ENCODE measurements around the gene RNF220. TPM values are rescaled to one million over a fixed set of nuclear protein-coding genes. Genes with fewer than 3 reads are reported as not detected.
A peak's percentile ranks its signal among the peaks of the same experiment; 100 is the strongest.
"Not testable (repeated sequence)": the region's sequence is repeated elsewhere in the genome, so short reads cannot be mapped to it uniquely, and the experiment has no call there.

Gene RNF220
- total and polyA plus RNA-seq, 2 experiments from 2014 or later: 77.2 to 117 TPM

GRCh38 chr1:44501047-44501890 is 96.2 kb downstream of the RNF220 start:
- no peak overlapping the region for H2AFZ ChIP-seq
- no peaks in the 10 kb centered on the region for H3K9me2 ChIP-seq (replicated peaks; ENCODE audit: insufficient read depth)
- H3K4me2 ChIP-seq: peak overlapping the region; percentile 63
- no peak for DNase-seq (ENCODE audit: low spot score)
- TF ChIP-seq, protein P1, sequence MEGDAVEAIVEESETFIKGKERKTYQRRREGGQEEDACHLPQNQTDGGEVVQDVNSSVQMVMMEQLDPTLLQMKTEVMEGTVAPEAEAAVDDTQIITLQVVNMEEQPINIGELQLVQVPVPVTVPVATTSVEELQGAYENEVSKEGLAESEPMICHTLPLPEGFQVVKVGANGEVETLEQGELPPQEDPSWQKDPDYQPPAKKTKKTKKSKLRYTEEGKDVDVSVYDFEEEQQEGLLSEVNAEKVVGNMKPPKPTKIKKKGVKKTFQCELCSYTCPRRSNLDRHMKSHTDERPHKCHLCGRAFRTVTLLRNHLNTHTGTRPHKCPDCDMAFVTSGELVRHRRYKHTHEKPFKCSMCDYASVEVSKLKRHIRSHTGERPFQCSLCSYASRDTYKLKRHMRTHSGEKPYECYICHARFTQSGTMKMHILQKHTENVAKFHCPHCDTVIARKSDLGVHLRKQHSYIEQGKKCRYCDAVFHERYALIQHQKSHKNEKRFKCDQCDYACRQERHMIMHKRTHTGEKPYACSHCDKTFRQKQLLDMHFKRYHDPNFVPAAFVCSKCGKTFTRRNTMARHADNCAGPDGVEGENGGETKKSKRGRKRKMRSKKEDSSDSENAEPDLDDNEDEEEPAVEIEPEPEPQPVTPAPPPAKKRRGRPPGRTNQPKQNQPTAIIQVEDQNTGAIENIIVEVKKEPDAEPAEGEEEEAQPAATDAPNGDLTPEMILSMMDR (IDR thresholded peaks at IDR 0.05; ENCODE audit: poor library complexity): no peak
- TF ChIP-seq EZH2phosphoT487 (IDR thresholded peaks at IDR 0.05; ENCODE audit: low read depth, severe bottlenecking, unreplicated experiment): no peak
- no peak for TF ChIP-seq EZH2 (IDR thresholded peaks at IDR 0.05; ENCODE audit: borderline replicate concordance)
- H3K36me3 ChIP-seq (replicated peaks; ENCODE audit: insufficient read depth, low read depth): no peaks in the 10 kb centered on the region
- no peaks in the 10 kb centered on the region for H4K20me1 ChIP-seq (ENCODE audit: insufficient read depth, poor library complexity, severe bottlenecking)
- H3K79me2 ChIP-seq: no peaks in the 10 kb centered on the region
- no peaks in the 10 kb centered on the region for H3K9me3 ChIP-seq (ENCODE audit: low read depth)
- peaks cover 34% of the 10 kb centered on the region for H3K27me3 ChIP-seq
- 27% methylated on average over 12 of the region's 13 CpGs for WGBS (ENCODE audit: low lambda C conversion rate, missing lambda C conversion rate)
- H3K27ac ChIP-seq: no peak overlapping the region
- no peak overlapping the region for H3K4me3 ChIP-seq
- peaks cover 6% of the 10 kb centered on the region for H3K4me1 ChIP-seq (ENCODE audit: insufficient read depth)

- H4K20me1 ChIP-seq (ENCODE audit: insufficient read depth, poor library complexity, severe bottlenecking); H3K4me2 ChIP-seq; H3K9me3 ChIP-seq (ENCODE audit: low read depth); H2AFZ ChIP-seq; H3K9me2 ChIP-seq (replicated peaks; ENCODE audit: insufficient read depth); H3K27ac ChIP-seq; H3K79me2 ChIP-seq; H3K4me1 ChIP-seq (ENCODE audit: insufficient read depth); H3K4me3 ChIP-seq; DNase-seq (ENCODE audit: low spot score); H3K36me3 ChIP-seq (replicated peaks; ENCODE audit: insufficient read depth, low read depth): not testable (repeated sequence)
- 95% methylated on average over 6 of the region's 6 CpGs for WGBS (ENCODE audit: low lambda C conversion rate, missing lambda C conversion rate)
- H3K27me3 ChIP-seq: peaks cover 35% of the 10 kb centered on the region
Observed at GRCh38 chr1:44502823-44503222, 97.8 kb downstream of the RNF220 start.

GRCh38 chr1:44503625-44504024 is 98.6 kb downstream of the RNF220 start:
- Histone ChIP-seq H2AFZ (no peak overlapping the region), H3K4me2 (no peak overlapping the region), H4K20me1 (ENCODE audit: insufficient read depth, poor library complexity, severe bottlenecking) (no peaks in the 10 kb centered on the region), H3K27ac (no peak overlapping the region), H3K27me3 (peaks cover 42% of the 10 kb centered on the region), H3K36me3 (replicated peaks; ENCODE audit: insufficient read depth, low read depth) (no peaks in the 10 kb centered on the region), H3K9me2 (replicated peaks; ENCODE audit: insufficient read depth) (no peaks in the 10 kb centered on the region), H3K9me3 (ENCODE audit: low read depth) (no peaks in the 10 kb centered on the region), H3K4me1 (ENCODE audit: insufficient read depth) (peaks cover 6% of the 10 kb centered on the region), H3K79me2 (no peaks in the 10 kb centered on the region), H3K4me3 (no peak overlapping the region)
- TF ChIP-seq EZH2 (IDR thresholded peaks at IDR 0.05; ENCODE audit: borderline replicate concordance): no peak
- no peak for TF ChIP-seq EZH2phosphoT487 (IDR thresholded peaks at IDR 0.05; ENCODE audit: low read depth, severe bottlenecking, unreplicated experiment)
- WGBS (ENCODE audit: low lambda C conversion rate, missing lambda C conversion rate): 89% methylated on average over 6 of the region's 6 CpGs
- DNase-seq (ENCODE audit: low spot score): no peak

DNA sequence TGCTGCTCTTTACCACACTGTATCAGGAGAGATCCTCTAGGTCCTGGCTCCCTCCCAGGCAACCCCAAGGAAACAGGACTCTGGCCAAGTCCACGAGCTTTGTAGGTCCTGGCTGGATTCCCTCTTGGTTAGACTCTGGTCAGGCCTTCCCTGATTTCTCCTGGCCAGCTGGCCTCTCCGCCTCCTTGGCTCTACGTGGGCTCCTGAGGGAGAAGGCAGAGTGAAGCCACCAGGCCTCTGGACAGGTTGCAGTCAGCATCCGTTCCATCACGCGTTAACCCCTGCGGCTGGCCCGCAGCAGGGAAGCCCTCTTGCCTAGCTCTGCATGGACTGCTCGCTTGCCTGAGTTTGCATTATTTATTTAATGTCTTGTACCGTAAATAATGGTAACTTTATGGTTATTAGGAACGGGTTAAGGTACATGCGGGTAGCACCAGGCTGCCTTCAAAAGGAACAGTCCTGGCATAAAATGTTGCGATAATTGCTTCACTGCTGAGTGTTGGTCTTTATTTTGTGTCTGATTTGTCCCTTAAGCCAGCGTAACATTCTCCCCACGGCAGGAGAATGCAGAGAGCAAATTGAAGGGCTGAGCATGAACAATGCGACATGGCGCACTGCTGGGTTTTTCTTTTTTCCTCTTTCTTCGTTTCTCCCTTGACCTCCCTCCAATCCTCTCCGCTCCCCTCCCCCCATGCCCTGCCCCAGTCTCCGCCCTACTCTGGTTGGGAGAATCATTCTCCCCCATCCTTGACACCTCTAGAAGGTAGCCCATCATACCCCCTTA is 100.3 kb downstream of the RNF220 start:
- no peak for DNase-seq (ENCODE audit: low spot score)
- Histone ChIP-seq H3K4me2 (no peak overlapping the region), H3K9me3 (ENCODE audit: low read depth) (no peaks in the 10 kb centered on the region), H2AFZ (no peak overlapping the region), H3K36me3 (replicated peaks; ENCODE audit: insufficient read depth, low read depth) (no peaks in the 10 kb centered on the region), H3K9me2 (replicated peaks; ENCODE audit: insufficient read depth) (no peaks in the 10 kb centered on the region), H3K4me3 (no peak overlapping the region), H3K27me3 (peaks cover 35% of the 10 kb centered on the region), H3K27ac (no peak overlapping the region), H3K4me1 (ENCODE audit: insufficient read depth) (peaks cover 6% of the 10 kb centered on the region), H3K79me2 (no peaks in the 10 kb centered on the region), H4K20me1 (ENCODE audit: insufficient read depth, poor library complexity, severe bottlenecking) (no peaks in the 10 kb centered on the region)
- WGBS (ENCODE audit: low lambda C conversion rate, missing lambda C conversion rate): 91% methylated on average over 19 of the region's 20 CpGs
- TF ChIP-seq EZH2 (IDR thresholded peaks at IDR 0.05; ENCODE audit: borderline replicate concordance) (no peak), EZH2phosphoT487 (IDR thresholded peaks at IDR 0.05; ENCODE audit: low read depth, severe bottlenecking, unreplicated experiment) (no peak)
- TF ChIP-seq, protein P1 (IDR thresholded peaks at IDR 0.05; ENCODE audit: poor library complexity): no peak
